ENCODE results near the gene FBXO44.

The FBXO44 gene

DNA sequence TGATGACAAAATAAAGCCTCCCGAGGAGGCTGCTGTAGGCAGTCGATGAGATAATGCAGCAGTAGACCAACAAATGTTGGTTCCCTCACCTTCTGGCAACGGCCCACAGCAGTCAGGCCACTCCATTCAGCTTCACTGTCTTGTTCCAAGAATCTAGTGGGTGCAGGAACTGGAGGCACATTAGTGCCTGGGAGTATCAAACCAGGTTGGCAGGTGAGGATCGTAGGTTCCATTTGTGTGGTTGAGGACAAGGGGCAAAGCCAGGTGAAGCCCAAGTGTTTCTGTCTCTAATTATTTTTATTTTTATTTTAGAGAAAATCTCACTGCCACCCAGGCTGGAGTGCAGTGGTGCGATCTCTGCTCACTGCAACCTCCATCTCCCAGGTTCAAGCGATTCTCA, 13.7 kb upstream of the FBXO44 start:
- no peak for DNase-seq

GRCh38 chr1:11641776-11642305, 12.8 kb upstream of the FBXO44 start:
- no peak for DNase-seq

- peak; percentile 86 for DNase-seq
Observed at GRCh38 chr1:11642418-11643017, 12.2 kb upstream of the FBXO44 start.

GRCh38 chr1:11643782-11644181, 10.9 kb upstream of the FBXO44 start:
- no peak for DNase-seq

GRCh38 chr1:11645270-11645669, 9.4 kb upstream of the FBXO44 start:
- no peak for DNase-seq

GRCh38 chr1:11645670-11646265, 8.9 kb upstream of the FBXO44 start:
- DNase-seq = peak; percentile 92

DNA sequence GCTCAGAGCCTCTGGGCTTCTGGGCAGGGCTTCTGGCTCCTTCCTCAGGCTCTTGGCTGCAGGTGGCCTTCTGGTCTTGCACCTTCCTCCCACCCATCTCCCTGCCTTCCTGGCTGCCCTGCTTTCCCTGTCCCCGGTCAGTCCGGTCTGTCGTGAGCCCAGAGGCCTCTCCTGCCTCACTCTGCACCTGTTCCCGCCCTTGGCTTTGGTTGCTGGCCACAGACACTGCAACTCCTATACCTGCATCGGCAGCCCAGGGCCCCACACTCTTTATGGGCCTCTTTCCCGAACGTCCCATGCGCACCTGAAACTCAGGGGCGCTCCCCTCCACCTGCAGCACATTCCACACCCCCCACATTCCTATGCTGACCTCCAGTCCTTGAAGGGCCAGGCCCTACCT, 8.4 kb upstream of the FBXO44 start:
- DNase-seq = no peak

DNA sequence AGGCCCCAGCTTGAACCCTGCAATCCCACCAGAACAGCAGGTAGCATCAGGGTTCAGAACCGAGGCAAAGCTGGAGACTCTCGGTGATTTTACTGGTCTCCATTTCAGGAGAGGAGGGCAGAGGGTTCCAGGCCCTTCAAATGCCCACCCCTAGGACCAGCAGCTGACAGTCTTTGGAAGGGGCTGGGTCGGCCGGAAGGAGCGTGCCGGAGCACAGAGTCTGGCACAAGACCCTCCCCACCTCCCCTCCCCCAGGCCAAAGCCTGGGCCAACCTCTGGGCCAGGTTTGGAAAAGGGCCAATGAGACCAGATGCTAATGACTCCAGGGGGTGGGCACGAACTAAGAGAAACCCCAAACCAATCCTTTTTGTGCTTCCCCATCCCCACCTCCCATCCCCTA, 7.3 kb upstream of the FBXO44 start:
- DNase-seq = no peak

DNA sequence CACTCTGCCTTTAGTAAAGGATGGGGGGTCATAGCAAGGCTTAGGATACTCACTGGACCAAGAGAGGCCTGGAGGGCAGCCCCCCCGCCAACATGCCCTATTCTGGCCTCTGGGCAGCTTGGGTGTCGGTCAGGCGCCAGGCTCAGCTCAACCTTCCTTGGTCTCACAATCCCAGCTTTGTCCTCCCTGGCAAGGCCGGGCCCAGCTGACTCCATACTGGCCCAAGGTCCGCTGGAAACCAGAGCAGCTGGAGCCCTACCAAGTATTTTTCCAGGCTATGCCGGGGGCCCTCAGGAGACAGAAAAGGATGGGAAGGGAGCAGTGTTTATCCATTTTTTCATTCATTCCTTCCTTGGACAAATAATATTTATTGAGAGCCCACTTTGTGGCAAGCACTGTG, 6.6 kb upstream of the FBXO44 start:
- no peak for DNase-seq

GRCh38 chr1:11648732-11649158, 5.9 kb upstream of the FBXO44 start:
- DNase-seq = peak; percentile 79

DNA sequence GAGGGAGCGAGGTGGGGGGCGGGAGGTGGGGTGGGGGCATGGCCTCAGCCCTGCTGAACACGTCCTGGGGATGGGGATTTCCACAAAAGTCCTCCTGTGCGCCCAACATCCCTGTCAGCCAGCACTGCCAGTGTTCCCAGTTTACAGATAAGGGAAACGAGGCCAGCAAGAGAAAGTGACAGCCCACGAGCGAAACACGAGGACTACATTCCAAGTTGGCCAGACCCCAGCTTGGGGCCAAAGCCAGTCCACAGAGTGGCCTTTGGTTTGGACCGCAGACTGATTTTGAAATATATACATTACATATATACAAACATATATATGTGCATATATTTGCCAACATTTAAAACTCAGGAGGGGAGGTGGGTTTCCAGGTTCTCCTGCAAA, 5.4 kb upstream of the FBXO44 start:
- no peak for DNase-seq

DNA sequence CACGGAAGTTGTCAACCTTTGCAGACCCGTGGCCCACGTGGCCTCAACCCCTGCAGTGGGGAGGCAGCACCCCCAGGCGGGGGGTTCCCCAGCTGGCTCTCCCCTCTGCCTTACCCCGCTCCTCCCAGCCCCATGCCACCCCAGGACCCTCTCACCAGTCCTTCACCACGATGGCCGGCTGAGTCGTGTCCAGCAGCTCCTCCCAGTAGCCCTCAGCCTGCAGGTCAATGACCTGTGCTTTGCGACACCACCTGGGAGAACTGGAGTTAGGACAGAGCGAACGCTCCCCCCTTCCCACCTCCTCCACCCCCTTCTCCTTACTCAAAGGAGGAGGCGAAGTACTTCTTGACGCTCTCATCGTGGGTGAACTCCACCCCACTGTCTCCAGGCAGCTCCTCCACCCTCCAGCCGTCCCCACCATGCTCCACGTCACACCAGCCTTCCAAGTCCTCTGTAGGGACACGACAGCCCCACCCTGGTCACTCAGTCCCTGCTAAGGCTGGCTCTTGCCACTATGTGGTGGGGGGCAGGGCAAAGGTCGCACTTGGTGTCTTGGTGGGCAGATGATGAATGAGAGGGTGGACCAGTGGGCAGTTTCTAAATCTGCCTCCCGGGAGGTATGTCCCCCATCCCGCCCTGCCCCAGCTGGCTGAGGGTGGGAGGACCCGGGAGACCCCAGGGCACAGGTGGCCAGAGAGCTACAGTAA, 4.9 kb upstream of the FBXO44 start:
- no peak for DNase-seq

DNA sequence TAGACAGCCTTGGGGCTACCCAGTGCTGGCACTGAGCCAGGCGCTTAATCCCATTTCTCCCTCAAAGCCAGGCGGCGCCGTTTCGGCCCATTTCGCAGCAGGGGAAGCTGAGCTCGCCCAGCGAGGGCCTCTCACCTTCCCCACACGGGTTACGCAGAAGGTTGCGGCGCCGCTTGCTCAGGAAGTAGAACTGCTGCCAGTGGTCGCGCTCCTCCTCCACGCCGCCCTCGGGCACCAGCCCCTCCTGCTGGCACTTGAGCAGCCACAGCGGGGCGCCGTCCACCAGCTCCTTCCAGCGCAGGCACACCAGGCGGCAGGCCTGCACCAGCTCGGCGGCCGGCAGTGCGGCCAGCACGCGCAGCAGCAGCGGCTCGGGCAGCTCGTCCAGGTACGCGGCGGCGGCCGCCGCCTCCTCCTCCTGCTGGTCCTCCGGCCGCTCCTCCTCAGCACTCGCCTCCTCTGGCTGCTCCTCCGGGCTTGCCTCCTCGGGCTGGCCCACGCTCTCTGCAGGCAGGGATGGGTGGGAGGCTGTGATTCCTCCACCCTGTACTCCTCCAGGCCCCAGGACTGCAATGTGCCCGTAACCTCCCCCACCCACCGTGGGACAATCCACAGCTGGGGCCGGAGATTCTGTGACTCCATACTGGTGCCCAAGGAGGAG, 4.2 kb upstream of the FBXO44 start:
- DNase-seq = peak; percentile 90

GRCh38 chr1:11651017-11651416, 3.7 kb upstream of the FBXO44 start:
- no peak for DNase-seq

DNA sequence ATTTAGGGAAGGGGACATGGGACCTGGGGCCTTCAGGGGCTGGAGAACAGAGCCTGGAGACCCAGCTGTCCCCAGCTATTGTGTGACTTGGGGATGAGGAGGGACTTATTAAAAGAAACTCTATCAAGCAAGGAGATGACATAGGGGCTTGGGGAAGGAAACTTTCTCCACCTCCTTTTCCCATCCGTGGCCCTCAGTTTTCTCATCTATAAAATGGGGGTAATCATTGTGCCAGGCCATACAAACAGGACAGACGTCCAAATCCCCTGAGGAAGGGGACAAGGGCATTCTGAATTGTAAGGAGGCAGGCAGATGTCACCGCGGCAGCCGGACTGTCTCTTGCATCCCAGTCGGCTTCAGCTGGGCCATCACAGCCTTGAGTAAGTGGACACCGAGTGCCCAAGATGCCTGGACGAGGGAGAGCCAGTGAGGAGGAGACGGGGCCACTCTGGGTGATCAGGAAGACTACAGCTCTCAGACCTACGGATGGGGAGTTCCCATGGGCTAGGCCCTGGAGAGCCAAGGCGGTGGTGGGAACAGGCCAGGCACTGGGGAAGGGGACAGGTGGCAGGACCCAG, 2.4 kb upstream of the FBXO44 start:
- no peak for DNase-seq

- no peak for DNase-seq
Observed at GRCh38 chr1:11653101-11653860, 1.4 kb upstream of the FBXO44 start.

DNA sequence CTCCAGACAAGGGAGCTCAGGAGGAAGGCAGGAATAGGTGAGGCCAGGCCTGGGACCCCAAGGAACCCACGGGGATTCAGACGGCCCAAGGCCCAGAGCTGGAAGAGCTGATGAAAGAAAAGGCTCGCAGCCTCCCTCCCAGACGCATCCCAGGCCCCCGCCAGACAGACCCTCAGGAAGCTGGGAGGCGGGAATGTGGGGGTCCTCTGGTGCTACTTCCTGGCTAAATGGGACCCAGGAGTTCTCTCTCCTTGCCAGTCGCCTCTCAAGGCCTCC, 878 bp upstream of the FBXO44 start:
- DNase-seq = no peak

GRCh38 chr1:11654939-11655808, 497 bp downstream of the FBXO44 start:
- DNase-seq = no peak

- DNase-seq = no peak
Observed at GRCh38 chr1:11657654-11658053, 3.0 kb downstream of the FBXO44 start.

- DNase-seq = no peak
Observed at GRCh38 chr1:11658542-11658941, 3.9 kb downstream of the FBXO44 start.

DNA sequence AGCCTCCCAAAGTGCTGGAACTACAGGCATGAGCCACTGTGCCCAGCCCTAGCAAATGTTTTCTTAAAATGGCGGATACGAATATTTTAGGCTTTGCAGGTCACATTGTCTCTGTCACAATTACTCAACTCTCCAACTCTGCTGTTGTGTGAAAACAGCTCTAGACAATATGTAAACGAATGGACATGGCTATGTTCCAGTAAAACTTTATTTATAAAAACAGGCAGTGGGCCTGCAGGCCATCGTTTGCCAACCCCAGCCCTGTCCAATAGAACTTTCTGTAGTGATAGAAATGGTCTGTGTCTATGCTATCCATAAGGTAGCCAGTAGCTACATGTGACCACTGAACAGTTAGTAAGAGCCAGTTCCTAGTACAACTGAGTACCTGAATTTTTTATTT, 5.1 kb downstream of the FBXO44 start:
- no peak for DNase-seq

DNA sequence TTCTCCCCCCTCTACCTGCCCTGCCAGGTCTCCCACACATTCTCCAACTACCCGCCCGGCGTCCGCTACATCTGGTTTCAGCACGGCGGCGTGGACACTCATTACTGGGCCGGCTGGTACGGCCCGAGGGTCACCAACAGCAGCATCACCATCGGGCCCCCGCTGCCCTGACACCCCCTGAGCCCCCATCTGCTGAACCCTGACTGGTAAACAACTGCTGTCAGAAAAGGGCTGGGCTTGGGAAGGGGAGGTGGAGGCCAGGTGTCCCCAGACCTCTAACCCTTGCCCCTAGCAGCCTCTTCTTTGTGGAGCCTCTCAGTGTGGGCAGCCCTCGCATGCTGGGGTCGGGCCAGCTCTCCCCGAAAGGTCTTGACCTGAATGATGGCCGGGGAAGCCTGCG, 6.4 kb downstream of the FBXO44 start:
- DNase-seq = no peak
